ENCODE data around the gene DPYSL4. TPM values are rescaled to one million over a fixed set of nuclear protein-coding genes. Genes with fewer than 3 reads are reported as not detected.

The DPYSL4 gene
- total RNA-seq, 1 donor from 2014 or later: 33.8 TPM

- Mint-ChIP-seq H3K36me3 (ENCODE audit: unreplicated experiment) (no peaks in the 10 kb centered on the region), H3K27ac (ENCODE audit: unreplicated experiment) (no peak overlapping the region), H3K27me3 (ENCODE audit: unreplicated experiment) (no peaks in the 10 kb centered on the region), H3K4me3 (ENCODE audit: unreplicated experiment) (no peak overlapping the region), H3K9me3 (ENCODE audit: unreplicated experiment) (no peaks in the 10 kb centered on the region), H3K4me1 (ENCODE audit: unreplicated experiment) (no peaks in the 10 kb centered on the region)
- TF ChIP-seq, protein P1, sequence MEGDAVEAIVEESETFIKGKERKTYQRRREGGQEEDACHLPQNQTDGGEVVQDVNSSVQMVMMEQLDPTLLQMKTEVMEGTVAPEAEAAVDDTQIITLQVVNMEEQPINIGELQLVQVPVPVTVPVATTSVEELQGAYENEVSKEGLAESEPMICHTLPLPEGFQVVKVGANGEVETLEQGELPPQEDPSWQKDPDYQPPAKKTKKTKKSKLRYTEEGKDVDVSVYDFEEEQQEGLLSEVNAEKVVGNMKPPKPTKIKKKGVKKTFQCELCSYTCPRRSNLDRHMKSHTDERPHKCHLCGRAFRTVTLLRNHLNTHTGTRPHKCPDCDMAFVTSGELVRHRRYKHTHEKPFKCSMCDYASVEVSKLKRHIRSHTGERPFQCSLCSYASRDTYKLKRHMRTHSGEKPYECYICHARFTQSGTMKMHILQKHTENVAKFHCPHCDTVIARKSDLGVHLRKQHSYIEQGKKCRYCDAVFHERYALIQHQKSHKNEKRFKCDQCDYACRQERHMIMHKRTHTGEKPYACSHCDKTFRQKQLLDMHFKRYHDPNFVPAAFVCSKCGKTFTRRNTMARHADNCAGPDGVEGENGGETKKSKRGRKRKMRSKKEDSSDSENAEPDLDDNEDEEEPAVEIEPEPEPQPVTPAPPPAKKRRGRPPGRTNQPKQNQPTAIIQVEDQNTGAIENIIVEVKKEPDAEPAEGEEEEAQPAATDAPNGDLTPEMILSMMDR (IDR thresholded peaks at IDR 0.05): no peak
- DNase-seq (ENCODE audit: extremely low spot score, unreplicated experiment): no peak
Observed at GRCh38 chr10:132250481-132251475, 64.0 kb downstream of the DPYSL4 start.

DNA sequence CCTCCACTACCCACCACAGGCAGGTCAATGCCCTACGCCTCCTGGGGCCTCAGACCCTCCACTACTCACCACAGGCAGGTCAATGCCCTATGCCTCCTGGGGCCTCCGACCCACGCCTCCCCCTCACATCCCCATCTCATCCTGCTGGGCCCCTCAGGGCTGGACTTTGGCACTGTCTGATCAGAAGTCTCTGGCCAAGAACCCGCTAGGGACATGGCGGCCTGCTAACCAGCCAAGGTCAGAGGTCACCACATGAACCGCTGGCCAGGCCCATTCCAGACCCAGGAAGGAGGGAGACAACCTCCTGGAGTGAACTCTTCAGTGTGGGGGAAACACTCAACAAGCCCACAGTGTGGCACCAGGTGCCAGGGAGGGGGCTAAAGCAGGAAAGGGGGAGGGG lies 65.2 kb downstream of the DPYSL4 start:
- H3K27ac Mint-ChIP-seq (ENCODE audit: unreplicated experiment): no peak overlapping the region
- TF ChIP-seq, protein P1 (IDR thresholded peaks at IDR 0.05): no peak
- H3K27me3 Mint-ChIP-seq (ENCODE audit: unreplicated experiment): no peaks in the 10 kb centered on the region
- no peak for DNase-seq (ENCODE audit: extremely low spot score, unreplicated experiment)
- no peak overlapping the region for H3K4me3 Mint-ChIP-seq (ENCODE audit: unreplicated experiment)
- H3K4me1 Mint-ChIP-seq (ENCODE audit: unreplicated experiment): no peaks in the 10 kb centered on the region
- H3K9me3 Mint-ChIP-seq (ENCODE audit: unreplicated experiment): no peaks in the 10 kb centered on the region
- H3K36me3 Mint-ChIP-seq (ENCODE audit: unreplicated experiment): no peaks in the 10 kb centered on the region

DNA sequence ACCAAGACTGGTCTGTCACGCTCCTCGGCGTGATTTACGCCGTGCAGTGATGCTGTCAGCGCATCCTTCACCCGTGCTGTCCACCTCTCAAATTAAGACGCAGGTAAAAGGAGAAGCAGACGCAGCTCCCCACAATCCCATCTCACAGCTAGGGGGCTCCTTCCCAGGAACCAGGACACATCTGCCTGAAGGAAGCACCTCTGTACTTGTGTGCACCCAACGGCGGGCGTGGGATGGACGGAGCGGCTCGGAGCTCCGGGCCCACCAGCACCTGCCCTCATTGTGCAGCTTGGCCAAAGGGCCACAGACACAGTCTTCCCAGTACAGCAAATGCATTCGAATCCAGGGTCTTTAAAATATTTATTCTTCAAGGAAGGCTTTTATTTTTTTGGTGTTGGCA lies 65.7 kb downstream of the DPYSL4 start:
- no peaks in the 10 kb centered on the region for H3K27me3 Mint-ChIP-seq (ENCODE audit: unreplicated experiment)
- no peak overlapping the region for H3K4me3 Mint-ChIP-seq (ENCODE audit: unreplicated experiment)
- no peak overlapping the region for H3K27ac Mint-ChIP-seq (ENCODE audit: unreplicated experiment)
- no peaks in the 10 kb centered on the region for H3K9me3 Mint-ChIP-seq (ENCODE audit: unreplicated experiment)
- no peaks in the 10 kb centered on the region for H3K36me3 Mint-ChIP-seq (ENCODE audit: unreplicated experiment)
- TF ChIP-seq, protein P1 (IDR thresholded peaks at IDR 0.05): no peak
- DNase-seq (ENCODE audit: extremely low spot score, unreplicated experiment): no peak
- H3K4me1 Mint-ChIP-seq (ENCODE audit: unreplicated experiment): peaks cover 1% of the 10 kb centered on the region

DNA sequence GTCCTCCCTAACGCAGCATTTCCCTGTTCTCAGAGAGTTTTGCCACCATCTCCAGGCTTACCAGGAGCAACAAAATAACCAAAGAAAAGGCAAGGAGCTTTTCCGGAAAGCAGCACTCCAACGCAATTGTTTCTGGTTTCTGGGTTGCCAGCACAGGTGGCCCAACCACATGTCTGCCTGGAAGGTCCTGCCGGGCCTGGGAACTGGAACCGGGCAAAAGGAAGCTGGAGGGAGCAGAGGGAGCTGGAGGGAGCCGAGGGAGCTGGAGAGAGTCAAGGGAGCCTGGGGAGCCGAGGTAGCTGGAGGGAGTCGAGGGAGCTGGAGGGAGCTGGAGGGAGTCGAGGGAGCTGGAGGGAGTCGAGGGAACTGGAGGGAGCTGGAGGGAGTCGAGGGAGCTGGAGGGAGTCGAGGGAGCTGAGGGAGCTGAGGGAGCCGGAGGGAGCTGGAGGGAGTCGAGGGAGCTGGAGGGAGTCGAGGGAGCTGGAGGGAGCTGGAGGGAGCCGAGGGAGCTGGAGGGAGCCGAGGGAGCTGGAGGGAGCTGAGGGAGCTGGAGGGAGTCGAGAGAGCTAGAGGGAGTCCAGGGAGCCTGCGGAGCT lies 66.4 kb downstream of the DPYSL4 start:
- peaks cover 1% of the 10 kb centered on the region for H3K4me1 Mint-ChIP-seq (ENCODE audit: unreplicated experiment)
- DNase-seq (ENCODE audit: extremely low spot score, unreplicated experiment): no peak
- no peaks in the 10 kb centered on the region for H3K27me3 Mint-ChIP-seq (ENCODE audit: unreplicated experiment)
- H3K36me3 Mint-ChIP-seq (ENCODE audit: unreplicated experiment): no peaks in the 10 kb centered on the region
- H3K9me3 Mint-ChIP-seq (ENCODE audit: unreplicated experiment): no peaks in the 10 kb centered on the region
- TF ChIP-seq, protein P1 (IDR thresholded peaks at IDR 0.05): no peak
- no peak overlapping the region for H3K4me3 Mint-ChIP-seq (ENCODE audit: unreplicated experiment)
- H3K27ac Mint-ChIP-seq (ENCODE audit: unreplicated experiment): no peak overlapping the region

- H3K4me3 Mint-ChIP-seq (ENCODE audit: unreplicated experiment): no peak overlapping the region
Observed at GRCh38 chr10:132254841-132255240, 68.1 kb downstream of the DPYSL4 start.

More at GRCh38 chr10:132254841-132255240, 68.1 kb downstream of the DPYSL4 start:
- Mint-ChIP-seq H3K27ac (ENCODE audit: unreplicated experiment) (no peak overlapping the region), H3K36me3 (ENCODE audit: unreplicated experiment) (no peaks in the 10 kb centered on the region), H3K9me3 (ENCODE audit: unreplicated experiment) (no peaks in the 10 kb centered on the region), H3K27me3 (ENCODE audit: unreplicated experiment) (no peaks in the 10 kb centered on the region), H3K4me1 (ENCODE audit: unreplicated experiment) (peaks cover 1% of the 10 kb centered on the region)
- DNase-seq (ENCODE audit: extremely low spot score, unreplicated experiment): no peak
- TF ChIP-seq, protein P1 (IDR thresholded peaks at IDR 0.05): no peak

Measured in osteocyte (in vitro differentiated cells).